ENCODE data around the gene PCDHGA8. TPM values are rescaled to one million over a fixed set of nuclear protein-coding genes. Genes with fewer than 3 reads are reported as not detected.

Gene PCDHGA8
- total and polyA plus RNA-seq, 2 donors (not counting 1 experiment from before 2014, with no cell fraction given), result 1.1 to 4.6 TPM

DNA sequence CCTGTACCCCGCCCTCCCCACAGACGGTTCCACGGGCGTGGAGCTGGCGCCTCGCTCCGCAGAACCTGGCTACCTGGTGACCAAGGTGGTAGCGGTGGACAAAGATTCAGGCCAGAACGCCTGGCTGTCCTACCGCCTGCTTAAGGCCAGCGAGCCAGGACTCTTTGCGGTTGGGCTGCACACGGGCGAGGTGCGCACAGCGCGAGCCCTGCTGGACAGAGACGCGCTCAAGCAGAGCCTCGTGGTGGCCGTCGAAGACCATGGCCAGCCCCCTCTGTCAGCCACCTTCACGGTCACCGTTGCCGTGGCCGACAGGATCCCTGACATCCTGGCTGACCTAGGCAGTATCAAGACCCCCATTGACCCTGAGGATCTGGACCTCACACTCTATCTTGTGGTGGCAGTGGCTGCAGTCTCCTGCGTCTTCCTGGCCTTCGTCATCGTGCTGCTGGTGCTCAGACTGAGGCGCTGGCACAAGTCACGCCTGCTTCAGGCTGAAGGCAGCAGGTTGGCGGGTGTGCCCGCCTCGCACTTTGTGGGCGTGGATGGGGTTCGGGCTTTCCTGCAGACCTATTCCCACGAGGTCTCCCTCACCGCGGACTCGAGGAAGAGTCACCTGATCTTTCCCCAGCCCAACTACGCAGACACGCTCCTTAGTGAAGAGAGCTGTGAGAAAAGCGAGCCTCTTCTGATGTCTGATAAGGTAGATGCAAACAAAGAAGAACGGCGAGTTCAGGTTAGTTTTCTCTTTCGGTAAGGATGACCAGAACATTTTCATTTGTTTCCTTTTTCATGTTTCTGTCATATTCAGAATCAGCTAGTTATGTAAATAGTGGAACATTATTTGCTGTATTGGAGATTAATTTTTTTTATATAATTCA lies 26.2 kb upstream of the PCDHGA8 start:
- no peaks in the 10 kb centered on the region for H3K4me1 ChIP-seq (ENCODE audit: control insufficient read depth, extremely low read depth, insufficient read depth, low read length)
- no peak overlapping the region for H2AFZ ChIP-seq (ENCODE audit: low read length)
- peaks cover 5% of the 10 kb centered on the region for H3K9me3 ChIP-seq (ENCODE audit: control insufficient read depth, insufficient read depth, low read depth, low read length)
- DNase-seq (ENCODE audit: low read depth in 2 of 2), result no peak
- no peaks in the 10 kb centered on the region for H3K36me3 ChIP-seq (ENCODE audit: control insufficient read depth, insufficient read depth, low read length)
- no peak overlapping the region for H3K4me3 ChIP-seq (replicated peaks in 1 of 4; ENCODE audit: control extremely low read depth in 1 of 4, insufficient read depth in 1 of 4, low read depth in 3 of 4, low read length in 4 of 4)
- H4K20me1 ChIP-seq (ENCODE audit: control insufficient read depth, extremely low read depth, insufficient read depth, low read length), result no peaks in the 10 kb centered on the region
- no peak overlapping the region for H3K27ac ChIP-seq (ENCODE audit: insufficient read depth, low read length)
- TF ChIP-seq, protein P1, sequence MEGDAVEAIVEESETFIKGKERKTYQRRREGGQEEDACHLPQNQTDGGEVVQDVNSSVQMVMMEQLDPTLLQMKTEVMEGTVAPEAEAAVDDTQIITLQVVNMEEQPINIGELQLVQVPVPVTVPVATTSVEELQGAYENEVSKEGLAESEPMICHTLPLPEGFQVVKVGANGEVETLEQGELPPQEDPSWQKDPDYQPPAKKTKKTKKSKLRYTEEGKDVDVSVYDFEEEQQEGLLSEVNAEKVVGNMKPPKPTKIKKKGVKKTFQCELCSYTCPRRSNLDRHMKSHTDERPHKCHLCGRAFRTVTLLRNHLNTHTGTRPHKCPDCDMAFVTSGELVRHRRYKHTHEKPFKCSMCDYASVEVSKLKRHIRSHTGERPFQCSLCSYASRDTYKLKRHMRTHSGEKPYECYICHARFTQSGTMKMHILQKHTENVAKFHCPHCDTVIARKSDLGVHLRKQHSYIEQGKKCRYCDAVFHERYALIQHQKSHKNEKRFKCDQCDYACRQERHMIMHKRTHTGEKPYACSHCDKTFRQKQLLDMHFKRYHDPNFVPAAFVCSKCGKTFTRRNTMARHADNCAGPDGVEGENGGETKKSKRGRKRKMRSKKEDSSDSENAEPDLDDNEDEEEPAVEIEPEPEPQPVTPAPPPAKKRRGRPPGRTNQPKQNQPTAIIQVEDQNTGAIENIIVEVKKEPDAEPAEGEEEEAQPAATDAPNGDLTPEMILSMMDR (conservative IDR thresholded peaks at IDR 0.05 in 1 of 2, IDR thresholded peaks at IDR 0.05 in 1 of 2; ENCODE audit: low read depth in 1 of 2, low read length in 2 of 2), result no peak
- TF ChIP-seq EZH2 (IDR thresholded peaks at IDR 0.05; ENCODE audit: low read length, missing control alignments), result no peak
- no peaks in the 10 kb centered on the region for H3K79me2 ChIP-seq (ENCODE audit: control insufficient read depth, insufficient read depth, low read length)
- no peak overlapping the region for H3K9ac ChIP-seq (ENCODE audit: insufficient read depth, low read length)
- peaks cover 32% of the 10 kb centered on the region for H3K27me3 ChIP-seq (ENCODE audit: control insufficient read depth, insufficient read depth, low read length)
- no peak overlapping the region for H3K4me2 ChIP-seq (ENCODE audit: extremely low read depth, insufficient read depth, low read length)

DNA sequence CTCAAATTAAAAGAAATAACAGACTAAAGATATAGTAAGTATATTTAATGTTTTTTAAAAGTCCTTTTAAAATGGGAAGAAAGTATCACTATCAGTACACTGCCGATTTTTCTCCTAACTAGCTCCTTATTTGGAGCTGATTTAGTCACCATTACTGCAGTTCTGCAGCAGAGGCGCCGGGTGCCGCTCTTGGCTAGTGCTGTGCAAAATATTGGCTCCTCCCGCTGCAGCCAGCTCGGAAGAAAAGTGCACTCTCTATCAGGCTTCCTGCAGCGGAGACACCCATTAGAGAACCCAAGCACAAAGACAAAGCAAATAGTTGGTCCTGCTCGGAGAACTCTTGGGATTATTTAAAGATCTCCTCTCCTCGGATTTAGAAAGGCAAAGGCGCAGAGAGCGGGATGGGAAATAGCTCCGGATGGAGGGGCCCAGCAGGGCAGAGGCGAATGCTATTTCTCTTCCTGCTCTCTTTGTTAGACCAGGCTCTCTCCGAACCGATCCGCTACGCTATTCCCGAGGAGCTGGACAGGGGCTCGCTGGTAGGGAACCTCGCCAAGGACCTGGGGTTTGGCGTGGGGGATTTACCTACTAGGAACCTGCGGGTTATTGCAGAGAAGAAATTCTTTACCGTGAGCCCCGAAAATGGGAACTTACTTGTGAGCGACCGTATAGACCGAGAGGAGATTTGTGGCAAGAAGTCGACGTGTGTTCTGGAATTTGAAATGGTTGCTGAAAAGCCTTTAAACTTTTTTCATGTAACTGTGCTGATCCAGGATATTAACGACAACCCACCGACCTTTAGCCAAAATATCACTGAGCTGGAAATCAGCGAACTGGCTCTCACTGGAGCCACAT lies 22.2 kb upstream of the PCDHGA8 start, which contains the start of gene PCDHGB3:
Gene PCDHGB3 (plus strand): TSS at position 249 of the 855 bp plus-strand sequence. CDS start 153 bp downstream, at position 402.
- H3K9ac ChIP-seq (ENCODE audit: insufficient read depth, low read length), result peak within 1 kb of the TSS; percentile 7
- DNase-seq (ENCODE audit: low read depth in 2 of 2), result peak; percentile 53 to 70

More for the DNA sequence above, 22.2 kb upstream of the PCDHGA8 start, which contains the start of gene PCDHGB3:
- Histone ChIP-seq H3K9me3 (ENCODE audit: control insufficient read depth, insufficient read depth, low read depth, low read length) (peaks cover 2% of the 10 kb centered on the region), H3K36me3 (ENCODE audit: control insufficient read depth, insufficient read depth, low read length) (no peaks in the 10 kb centered on the region), H3K79me2 (ENCODE audit: control insufficient read depth, insufficient read depth, low read length) (no peaks in the 10 kb centered on the region), H4K20me1 (ENCODE audit: control insufficient read depth, extremely low read depth, insufficient read depth, low read length) (no peaks in the 10 kb centered on the region), H3K4me2 (ENCODE audit: extremely low read depth, insufficient read depth, low read length) (peak within 1 kb of the TSS; percentile 59), H3K27ac (ENCODE audit: insufficient read depth, low read length) (no peak within 1 kb of the TSS), H3K4me1 (ENCODE audit: control insufficient read depth, extremely low read depth, insufficient read depth, low read length) (no peaks in the 10 kb centered on the region), H3K27me3 (ENCODE audit: control insufficient read depth, insufficient read depth, low read length) (peaks cover 16% of the 10 kb centered on the region), H3K4me3 (replicated peaks in 1 of 4; ENCODE audit: control extremely low read depth in 1 of 4, insufficient read depth in 1 of 4, low read depth in 3 of 4, low read length in 4 of 4) (peak within 1 kb of the TSS; percentile 25 to 48 (median 38)), H2AFZ (ENCODE audit: low read length) (peak within 1 kb of the TSS; percentile 30)
- no peak for TF ChIP-seq EZH2 (IDR thresholded peaks at IDR 0.05; ENCODE audit: low read length, missing control alignments)
- TF ChIP-seq, protein P1 (conservative IDR thresholded peaks at IDR 0.05 in 1 of 2, IDR thresholded peaks at IDR 0.05 in 1 of 2; ENCODE audit: low read depth in 1 of 2, low read length in 2 of 2), result peak; percentile 44 to 47
